ENCODE measurements around the gene GBX1. TPM values are rescaled to one million over a fixed set of nuclear protein-coding genes. Genes with fewer than 3 reads are reported as not detected.

The GBX1 gene
- polyA plus RNA-seq, 2 of the 4 experiments (the other 2 are of a cell fraction) = not detected

DNA sequence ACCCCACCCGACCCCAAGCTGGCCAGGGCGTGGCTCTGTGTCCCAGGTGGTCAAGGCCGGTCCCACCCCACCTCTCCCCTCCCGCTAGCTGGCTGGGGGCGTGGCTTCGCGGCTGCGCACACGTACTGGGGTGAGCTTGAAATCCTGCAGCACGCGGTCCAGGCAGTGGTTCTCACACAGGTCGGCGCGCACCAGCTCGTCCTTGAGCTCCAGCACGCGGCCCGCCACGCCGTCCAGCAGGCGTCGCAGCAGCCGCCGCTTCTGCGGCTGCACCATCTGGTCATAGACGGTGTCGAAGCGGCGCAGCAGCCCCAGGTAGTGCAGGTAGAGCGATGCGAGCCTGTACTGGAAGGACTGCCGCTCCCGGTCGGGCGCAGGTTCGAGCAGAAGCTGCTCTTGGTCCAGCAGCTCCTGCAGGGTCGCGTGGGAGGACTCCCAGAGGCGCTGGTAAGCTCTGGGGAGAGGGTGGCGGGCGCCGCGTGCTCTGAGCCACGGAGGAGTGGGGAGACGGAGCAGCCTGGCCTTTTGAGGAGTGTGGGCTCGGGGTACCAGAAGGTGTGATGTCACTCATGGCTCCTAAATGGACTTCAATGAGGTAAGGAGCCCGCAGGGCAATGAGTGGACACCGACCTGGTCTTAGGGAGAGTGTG lies 37.0 kb upstream of the GBX1 start:
- DNase-seq (ENCODE audit: low read depth in 1 of 2, low spot score in 1 of 2) = no peak
- WGBS (ENCODE audit: missing lambda C conversion rate) = 65% methylated on average over 30 of the region's 48 CpGs
- ATAC-seq = peak in 1 of 2 experiments; percentile 9; a peak in 1 of 6 replicates
- Histone ChIP-seq H3K4me3 (no peak overlapping the region), H3K27ac (no peak overlapping the region), H3K4me1 (no peaks in the 10 kb centered on the region), H3K4me2 (no peak overlapping the region), H3K9me3 (no peaks in the 10 kb centered on the region)
- ChIA-PET CTCF (interaction anchor here (0.5 to 1.8 kb wide), 3 partner anchors 37 to 86 kb away, joined by 3 to 5 read pairs (median 4); partner anchors contain the start of gene GBX1), POLR2A (no interaction called here)
- FAIRE-seq = no peak
- TF ChIP-seq MAFK (IDR thresholded peaks at IDR 0.05; ENCODE audit: partially characterized antibody) = no peak
- TF ChIP-seq, protein P1, sequence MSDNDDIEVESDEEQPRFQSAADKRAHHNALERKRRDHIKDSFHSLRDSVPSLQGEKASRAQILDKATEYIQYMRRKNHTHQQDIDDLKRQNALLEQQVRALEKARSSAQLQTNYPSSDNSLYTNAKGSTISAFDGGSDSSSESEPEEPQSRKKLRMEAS (IDR thresholded peaks at IDR 0.05) = no peak
- TF ChIP-seq, protein P2, sequence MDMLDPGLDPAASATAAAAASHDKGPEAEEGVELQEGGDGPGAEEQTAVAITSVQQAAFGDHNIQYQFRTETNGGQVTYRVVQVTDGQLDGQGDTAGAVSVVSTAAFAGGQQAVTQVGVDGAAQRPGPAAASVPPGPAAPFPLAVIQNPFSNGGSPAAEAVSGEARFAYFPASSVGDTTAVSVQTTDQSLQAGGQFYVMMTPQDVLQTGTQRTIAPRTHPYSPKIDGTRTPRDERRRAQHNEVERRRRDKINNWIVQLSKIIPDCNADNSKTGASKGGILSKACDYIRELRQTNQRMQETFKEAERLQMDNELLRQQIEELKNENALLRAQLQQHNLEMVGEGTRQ (IDR thresholded peaks at IDR 0.05) = no peak
- no peak for TF ChIP-seq GATA3 (IDR thresholded peaks at IDR 0.05; ENCODE audit: borderline replicate concordance)
- TF ChIP-seq TFCP2L1 (CRISPR knock-in tag; IDR thresholded peaks at IDR 0.05) = no peak
- TF ChIP-seq MAZ (IDR thresholded peaks at IDR 0.05; ENCODE audit: borderline replicate concordance, low read depth, low read length) = no peak
- TF ChIP-seq, protein P3, sequence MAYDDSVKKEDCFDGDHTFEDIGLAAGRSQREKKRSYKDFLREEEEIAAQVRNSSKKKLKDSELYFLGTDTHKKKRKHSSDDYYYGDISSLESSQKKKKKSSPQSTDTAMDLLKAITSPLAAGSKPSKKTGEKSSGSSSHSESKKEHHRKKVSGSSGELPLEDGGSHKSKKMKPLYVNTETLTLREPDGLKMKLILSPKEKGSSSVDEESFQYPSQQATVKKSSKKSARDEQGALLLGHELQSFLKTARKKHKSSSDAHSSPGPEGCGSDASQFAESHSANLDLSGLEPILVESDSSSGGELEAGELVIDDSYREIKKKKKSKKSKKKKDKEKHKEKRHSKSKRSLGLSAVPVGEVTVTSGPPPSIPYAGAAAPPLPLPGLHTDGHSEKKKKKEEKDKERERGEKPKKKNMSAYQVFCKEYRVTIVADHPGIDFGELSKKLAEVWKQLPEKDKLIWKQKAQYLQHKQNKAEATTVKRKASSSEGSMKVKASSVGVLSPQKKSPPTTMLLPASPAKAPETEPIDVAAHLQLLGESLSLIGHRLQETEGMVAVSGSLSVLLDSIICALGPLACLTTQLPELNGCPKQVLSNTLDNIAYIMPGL (CRISPR knock-in tag; IDR thresholded peaks at IDR 0.05; ENCODE audit: borderline replicate concordance) = no peak
- TF ChIP-seq CBX8 (IDR thresholded peaks at IDR 0.05) = no peak
- no peak for TF ChIP-seq PHF8 (IDR thresholded peaks at IDR 0.05; ENCODE audit: borderline replicate concordance, low read depth)
- no peak for TF ChIP-seq CEBPB (IDR thresholded peaks at IDR 0.05)
- TF ChIP-seq, protein P4, sequence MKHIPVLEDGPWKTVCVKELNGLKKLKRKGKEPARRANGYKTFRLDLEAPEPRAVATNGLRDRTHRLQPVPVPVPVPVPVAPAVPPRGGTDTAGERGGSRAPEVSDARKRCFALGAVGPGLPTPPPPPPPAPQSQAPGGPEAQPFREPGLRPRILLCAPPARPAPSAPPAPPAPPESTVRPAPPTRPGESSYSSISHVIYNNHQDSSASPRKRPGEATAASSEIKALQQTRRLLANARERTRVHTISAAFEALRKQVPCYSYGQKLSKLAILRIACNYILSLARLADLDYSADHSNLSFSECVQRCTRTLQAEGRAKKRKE (CRISPR knock-in tag; IDR thresholded peaks at IDR 0.05; ENCODE audit: low read depth) = no peak
- TF ChIP-seq SMC3 (IDR thresholded peaks at IDR 0.05) = no peak
- no peak for TF ChIP-seq RAD21 (conservative IDR thresholded peaks at IDR 0.05 in 1 of 2, IDR thresholded peaks at IDR 0.05 in 1 of 2)
- TF ChIP-seq CBX2 (IDR thresholded peaks at IDR 0.05; ENCODE audit: borderline replicate concordance, low read depth) = no peak
- no peak for TF ChIP-seq ESRRA (IDR thresholded peaks at IDR 0.05; ENCODE audit: borderline replicate concordance, low read length)

GRCh38 chr7:151202836-151203235 lies 35.3 kb upstream of the GBX1 start:
- WGBS (ENCODE audit: missing lambda C conversion rate) = 68% methylated on average over 9 of the region's 9 CpGs
- Histone ChIP-seq H3K4me2 (no peak overlapping the region), H3K9me3 (no peaks in the 10 kb centered on the region), H3K4me1 (no peaks in the 10 kb centered on the region), H3K27ac (no peak overlapping the region), H3K4me3 (no peak overlapping the region)
- TF ChIP-seq ZFP36 (IDR thresholded peaks at IDR 0.05; ENCODE audit: borderline replicate concordance, partially characterized antibody) (no peak), NFE2L2 (conservative IDR thresholded peaks at IDR 0.05; ENCODE audit: low read length) (no peak), FOXS1 (CRISPR knock-in tag; IDR thresholded peaks at IDR 0.05) (no peak)
- FAIRE-seq = no peak
- no peak for DNase-seq (ENCODE audit: low read depth in 1 of 2, low spot score in 1 of 2)
- ChIA-PET CTCF (interaction anchor here (1.1 kb wide), 1 partner anchor 18 kb away, joined by 3 read pairs; no protein-coding TSS in a partner anchor), POLR2A (no interaction called here)
- no peak for ATAC-seq

GRCh38 chr7:151201751-151202150 lies 34.3 kb upstream of the GBX1 start:
- H3K4me3 ChIP-seq = no peak overlapping the region
- POLR2A ChIA-PET = no interaction called here
- FAIRE-seq (no peak), ATAC-seq (no peak), DNase-seq (ENCODE audit: low read depth in 1 of 2, low spot score in 1 of 2) (no peak)
- no peak overlapping the region for H3K4me2 ChIP-seq
- WGBS (ENCODE audit: missing lambda C conversion rate) = 36% methylated on average over 4 of the region's 4 CpGs
- TF ChIP-seq KDM1A (IDR thresholded peaks at IDR 0.05; ENCODE audit: low read depth) (no peak), ZFP36 (IDR thresholded peaks at IDR 0.05; ENCODE audit: borderline replicate concordance, partially characterized antibody) (no peak)
- no peak overlapping the region for H3K27ac ChIP-seq
- H3K4me1 ChIP-seq = no peaks in the 10 kb centered on the region
- H3K9me3 ChIP-seq = no peaks in the 10 kb centered on the region
- CTCF ChIA-PET = no interaction called here
